Measurements from ENCODE around the gene SEZ6L2. TPM values are rescaled to one million over a fixed set of nuclear protein-coding genes. Genes with fewer than 3 reads are reported as not detected.

The SEZ6L2 gene
- total RNA-seq, 1 donor from 2014 or later: 69.6 TPM

DNA sequence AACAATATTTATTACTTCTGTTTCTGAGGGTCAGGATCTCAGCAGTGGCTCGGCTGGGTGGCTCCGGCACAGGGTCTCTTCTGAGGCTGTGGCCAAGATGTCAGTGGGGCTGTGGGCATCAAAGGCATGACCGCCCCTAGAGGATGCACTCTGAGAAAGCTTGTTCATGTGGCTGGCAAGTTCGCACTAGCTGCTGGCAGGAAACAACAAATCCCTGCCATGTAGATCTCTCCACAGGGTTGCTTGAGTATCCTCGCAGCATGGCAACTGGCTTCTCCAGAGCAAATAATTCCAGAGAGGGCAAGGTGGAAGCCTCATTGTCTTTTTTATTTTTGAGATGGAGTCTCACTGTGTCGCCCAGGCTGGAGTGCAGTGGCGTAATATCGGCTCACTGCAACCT, 14.2 kb upstream of the SEZ6L2 start:
- no peak overlapping the region for H3K4me2 ChIP-seq (ENCODE audit: low read length)
- no peak for TF ChIP-seq EZH2 (IDR thresholded peaks at IDR 0.05; ENCODE audit: insufficient read depth, low read length)
- TF ChIP-seq, protein P1, sequence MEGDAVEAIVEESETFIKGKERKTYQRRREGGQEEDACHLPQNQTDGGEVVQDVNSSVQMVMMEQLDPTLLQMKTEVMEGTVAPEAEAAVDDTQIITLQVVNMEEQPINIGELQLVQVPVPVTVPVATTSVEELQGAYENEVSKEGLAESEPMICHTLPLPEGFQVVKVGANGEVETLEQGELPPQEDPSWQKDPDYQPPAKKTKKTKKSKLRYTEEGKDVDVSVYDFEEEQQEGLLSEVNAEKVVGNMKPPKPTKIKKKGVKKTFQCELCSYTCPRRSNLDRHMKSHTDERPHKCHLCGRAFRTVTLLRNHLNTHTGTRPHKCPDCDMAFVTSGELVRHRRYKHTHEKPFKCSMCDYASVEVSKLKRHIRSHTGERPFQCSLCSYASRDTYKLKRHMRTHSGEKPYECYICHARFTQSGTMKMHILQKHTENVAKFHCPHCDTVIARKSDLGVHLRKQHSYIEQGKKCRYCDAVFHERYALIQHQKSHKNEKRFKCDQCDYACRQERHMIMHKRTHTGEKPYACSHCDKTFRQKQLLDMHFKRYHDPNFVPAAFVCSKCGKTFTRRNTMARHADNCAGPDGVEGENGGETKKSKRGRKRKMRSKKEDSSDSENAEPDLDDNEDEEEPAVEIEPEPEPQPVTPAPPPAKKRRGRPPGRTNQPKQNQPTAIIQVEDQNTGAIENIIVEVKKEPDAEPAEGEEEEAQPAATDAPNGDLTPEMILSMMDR (IDR thresholded peaks at IDR 0.05; ENCODE audit: insufficient read depth, low read depth, low read length): no peak
- no peaks in the 10 kb centered on the region for H3K9me3 ChIP-seq (ENCODE audit: insufficient read depth, low read depth, low read length)
- no peaks in the 10 kb centered on the region for H3K9me3 Mint-ChIP-seq (ENCODE audit: unreplicated experiment)
- H3K27me3 Mint-ChIP-seq (ENCODE audit: low read depth, unreplicated experiment): no peaks in the 10 kb centered on the region
- H4K20me1 ChIP-seq (ENCODE audit: insufficient read depth, low read length): no peaks in the 10 kb centered on the region
- no peak overlapping the region for H2AFZ ChIP-seq (ENCODE audit: low read depth, low read length)
- DNase-seq (ENCODE audit: low read depth): no peak
- no peaks in the 10 kb centered on the region for H3K4me1 Mint-ChIP-seq (ENCODE audit: low read depth, unreplicated experiment)
- H3K27ac Mint-ChIP-seq (ENCODE audit: unreplicated experiment): no peak overlapping the region
- peaks cover 5% of the 10 kb centered on the region for H3K4me1 ChIP-seq (ENCODE audit: insufficient read depth, low read length)
- no peaks in the 10 kb centered on the region for H3K27me3 ChIP-seq (ENCODE audit: insufficient read depth, low read length)
- no peaks in the 10 kb centered on the region for H3K36me3 ChIP-seq (ENCODE audit: insufficient read depth, low read length)
- no peak for FAIRE-seq
- no peak overlapping the region for H3K4me3 Mint-ChIP-seq (ENCODE audit: unreplicated experiment)
- no peak overlapping the region for H3K4me3 ChIP-seq (ENCODE audit: insufficient read depth, low read depth, low read length)
- peaks cover 20% of the 10 kb centered on the region for H3K36me3 Mint-ChIP-seq (ENCODE audit: low read depth, unreplicated experiment)
- H3K27ac ChIP-seq (ENCODE audit: low read depth, low read length): no peak overlapping the region
- no peaks in the 10 kb centered on the region for H3K79me2 ChIP-seq (ENCODE audit: insufficient read depth, low read length)
- H3K9ac ChIP-seq (ENCODE audit: low read length): no peak overlapping the region

DNA sequence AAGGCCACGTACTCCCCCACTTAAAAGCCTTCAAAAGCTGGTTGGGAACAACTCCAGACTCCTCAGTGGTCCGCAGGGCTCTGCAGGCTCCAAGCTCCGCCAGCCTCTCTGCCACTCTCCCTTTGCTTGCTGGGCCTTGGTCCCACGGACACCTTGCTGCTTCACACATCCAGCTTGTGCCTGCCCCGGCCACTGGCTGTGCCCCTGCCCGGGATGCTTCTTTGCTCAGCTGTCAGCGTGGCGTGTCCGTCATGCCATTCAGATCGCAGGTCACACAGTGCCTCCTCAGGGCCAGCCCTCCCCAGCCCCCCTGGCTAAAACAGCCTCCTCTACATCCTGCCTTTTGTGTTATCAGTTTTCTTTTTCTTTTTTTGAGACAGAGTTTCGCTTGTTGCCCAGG, 12.7 kb upstream of the SEZ6L2 start:
- DNase-seq (ENCODE audit: low read depth) (no peak), FAIRE-seq (no peak)
- TF ChIP-seq, protein P1 (IDR thresholded peaks at IDR 0.05; ENCODE audit: insufficient read depth, low read depth, low read length): no peak
- H4K20me1 ChIP-seq (ENCODE audit: insufficient read depth, low read length): no peaks in the 10 kb centered on the region
- Mint-ChIP-seq H3K27ac (ENCODE audit: unreplicated experiment) (no peak overlapping the region), H3K4me3 (ENCODE audit: unreplicated experiment) (no peak overlapping the region), H3K27me3 (ENCODE audit: low read depth, unreplicated experiment) (no peaks in the 10 kb centered on the region), H3K36me3 (ENCODE audit: low read depth, unreplicated experiment) (peaks cover 15% of the 10 kb centered on the region), H3K4me1 (ENCODE audit: low read depth, unreplicated experiment) (no peaks in the 10 kb centered on the region), H3K9me3 (ENCODE audit: unreplicated experiment) (no peaks in the 10 kb centered on the region)
- no peaks in the 10 kb centered on the region for H3K9me3 ChIP-seq (ENCODE audit: insufficient read depth, low read depth, low read length)
- H2AFZ ChIP-seq (ENCODE audit: low read depth, low read length): no peak overlapping the region
- H3K4me2 ChIP-seq (ENCODE audit: low read length): no peak overlapping the region
- H3K79me2 ChIP-seq (ENCODE audit: insufficient read depth, low read length): no peaks in the 10 kb centered on the region
- no peaks in the 10 kb centered on the region for H3K36me3 ChIP-seq (ENCODE audit: insufficient read depth, low read length)
- H3K4me1 ChIP-seq (ENCODE audit: insufficient read depth, low read length): peaks cover 5% of the 10 kb centered on the region
- H3K27me3 ChIP-seq (ENCODE audit: insufficient read depth, low read length): no peaks in the 10 kb centered on the region
- no peak overlapping the region for H3K27ac ChIP-seq (ENCODE audit: low read depth, low read length)
- H3K4me3 ChIP-seq (ENCODE audit: insufficient read depth, low read depth, low read length): no peak overlapping the region
- no peak overlapping the region for H3K9ac ChIP-seq (ENCODE audit: low read length)

DNA sequence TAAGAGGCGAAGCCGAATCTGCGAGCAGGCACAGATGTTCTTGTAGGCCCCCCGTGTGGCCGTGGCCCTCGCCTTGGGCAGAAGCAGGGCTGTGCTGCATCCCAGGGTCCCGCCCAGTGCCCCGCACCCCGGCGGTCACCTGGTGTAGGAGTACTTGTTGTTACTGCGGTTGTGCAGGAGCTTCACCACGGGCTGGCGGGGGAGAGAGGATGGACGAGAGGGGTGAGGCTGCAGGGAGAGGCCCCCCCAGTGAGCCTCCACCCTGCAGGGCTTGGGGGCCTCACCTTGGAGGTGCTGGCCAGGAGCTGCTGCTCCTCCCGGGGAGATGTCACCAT, 12.3 kb upstream of the SEZ6L2 start:
- Histone ChIP-seq H3K9ac (ENCODE audit: low read length) (no peak overlapping the region), H3K27ac (ENCODE audit: low read depth, low read length) (no peak overlapping the region), H2AFZ (ENCODE audit: low read depth, low read length) (no peak overlapping the region), H3K27me3 (ENCODE audit: insufficient read depth, low read length) (no peaks in the 10 kb centered on the region), H3K79me2 (ENCODE audit: insufficient read depth, low read length) (no peaks in the 10 kb centered on the region), H3K4me2 (ENCODE audit: low read length) (no peak overlapping the region), H3K9me3 (ENCODE audit: insufficient read depth, low read depth, low read length) (no peaks in the 10 kb centered on the region), H3K4me3 (ENCODE audit: insufficient read depth, low read depth, low read length) (no peak overlapping the region), H3K4me1 (ENCODE audit: insufficient read depth, low read length) (peaks cover 5% of the 10 kb centered on the region), H3K36me3 (ENCODE audit: insufficient read depth, low read length) (no peaks in the 10 kb centered on the region), H4K20me1 (ENCODE audit: insufficient read depth, low read length) (peaks cover 1% of the 10 kb centered on the region)
- Mint-ChIP-seq H3K27me3 (ENCODE audit: low read depth, unreplicated experiment) (no peaks in the 10 kb centered on the region), H3K4me1 (ENCODE audit: low read depth, unreplicated experiment) (no peaks in the 10 kb centered on the region), H3K36me3 (ENCODE audit: low read depth, unreplicated experiment) (peaks cover 12% of the 10 kb centered on the region), H3K4me3 (ENCODE audit: unreplicated experiment) (no peak overlapping the region), H3K27ac (ENCODE audit: unreplicated experiment) (no peak overlapping the region), H3K9me3 (ENCODE audit: unreplicated experiment) (no peaks in the 10 kb centered on the region)
- no peak for FAIRE-seq
- no peak for DNase-seq (ENCODE audit: low read depth)
- TF ChIP-seq, protein P1 (IDR thresholded peaks at IDR 0.05; ENCODE audit: insufficient read depth, low read depth, low read length): no peak
- TF ChIP-seq EZH2 (IDR thresholded peaks at IDR 0.05; ENCODE audit: insufficient read depth, low read length): no peak
